HepG2 (cell line): ENCODE measurements around the gene AHSG. TPM values are rescaled to one million over a fixed set of nuclear protein-coding genes. Genes with fewer than 3 reads are reported as not detected.
A peak's percentile ranks its signal among the peaks of the same experiment; 100 is the strongest.

Experiments used
- ARID5B ChIP-seq: IDR thresholded peaks from 2 replicates; pipeline ENCODE4 v1.4.0; 2020; ENCODE audit warnings: mild to moderate bottlenecking, missing genetic modification reagents
- ATF3 ChIP-seq: sonication (generic); formaldehyde crosslinking; IDR thresholded peaks from 2 replicates; pipeline ENCODE4 v1.4.0; 2020; ENCODE audit warnings: missing genetic modification reagents
- CEBPB ChIP-seq: IDR thresholded peaks from 2 replicates; pipeline ENCODE4 v1.6.1; 2011; ENCODE audit warnings: low read depth, low read length, improper control_type of control experiment, borderline replicate concordance
- DBP ChIP-seq: sonication (generic); formaldehyde crosslinking; IDR thresholded peaks from 2 replicates; pipeline ENCODE4 v1.4.0; 2020; ENCODE audit warnings: missing genetic modification reagents; ENCODE audit errors: not compliant biosample characterization
- FOXK1 ChIP-seq: sonication (generic); formaldehyde crosslinking; IDR thresholded peaks from 2 replicates; pipeline ENCODE4 v1.4.0; 2020; ENCODE audit warnings: low read depth, missing genetic modification reagents, borderline replicate concordance
- FOXK2 ChIP-seq: fragments of 450-650 bp; IDR thresholded peaks from 2 replicates; pipeline ENCODE4 v1.6.1; 2016
- MTF1 ChIP-seq: sonication (generic); formaldehyde crosslinking; IDR thresholded peaks from 2 replicates; pipeline ENCODE4 v1.5.0; 2020; ENCODE audit warnings: missing genetic modification reagents
- NONO ChIP-seq, 2 experiments: fragments of 450-650 bp in 1 of 2; sonication (generic) in 1 of 2; formaldehyde crosslinking in 1 of 2; IDR thresholded peaks in 1 of 2; conservative IDR thresholded peaks in 1 of 2; 2 replicates each; pipeline versions ENCODE4 v1.6.1 to v1.8.0; 2017 to 2022; ENCODE audit warnings: mild to moderate bottlenecking in 1 of 2, missing genetic modification reagents in 1 of 2, moderate library complexity in 1 of 2
- NRL ChIP-seq: sonication (generic); formaldehyde crosslinking; IDR thresholded peaks from 2 replicates; pipeline ENCODE4 v1.5.0; 2020; ENCODE audit warnings: missing genetic modification reagents, mild to moderate bottlenecking, moderate library complexity, borderline replicate concordance
- PHF5A ChIP-seq: IDR thresholded peaks from one replicate; pipeline ENCODE4 v1.6.1; 2018; ENCODE audit warnings: low read depth, missing genetic modification reagents; ENCODE audit not compliant: unreplicated experiment
- RBM22 ChIP-seq: fragments of 200-400 bp; formaldehyde crosslinking; optimal IDR thresholded peaks from 2 replicates; pipeline ENCODE3; 2017; ENCODE audit warnings: mild to moderate bottlenecking, low read length, moderate library complexity
- RELA ChIP-seq: sonication (generic); formaldehyde crosslinking; IDR thresholded peaks from 2 replicates; pipeline ENCODE4 v1.4.0; 2020; ENCODE audit warnings: missing genetic modification reagents
- ZBTB2 ChIP-seq: sonication (generic); formaldehyde crosslinking; IDR thresholded peaks from 2 replicates; pipeline ENCODE4 v1.8.0; 2022; ENCODE audit warnings: low read depth, missing genetic modification reagents
- ZNF18 ChIP-seq: sonication (generic); formaldehyde crosslinking; IDR thresholded peaks from 2 replicates; pipeline ENCODE4 v1.8.0; 2022; ENCODE audit warnings: mild to moderate bottlenecking, missing genetic modification reagents; ENCODE audit not compliant: insufficient replicate concordance
- ZNF652 ChIP-seq: IDR thresholded peaks from 2 replicates; pipeline ENCODE4 v1.6.1; 2016; ENCODE audit warnings: low read depth, borderline replicate concordance
- ZNF773 ChIP-seq: sonication (generic); formaldehyde crosslinking; IDR thresholded peaks from 2 replicates; pipeline ENCODE4 v1.4.0; 2020; ENCODE audit warnings: missing genetic modification reagents, borderline replicate concordance
- ZSCAN5A ChIP-seq: sonication (generic); formaldehyde crosslinking; IDR thresholded peaks from 2 replicates; pipeline ENCODE4 v1.8.0; 2022; ENCODE audit warnings: mild to moderate bottlenecking, missing genetic modification reagents, borderline replicate concordance
- polyA plus RNA-seq, 8 experiments: library from polyadenylated mRNA; depleted of rRNA in 3 of 8; stranded (reverse) in 7 of 8; unstranded in 1 of 8; fragments of >200 nt; fragmentation: Illumina TruSeq in 4 of 8; extraction: Trizol in 4 of 8; gene quantifications; 2 replicates each; pipeline versions ENCODE4 v1.2.1 to v1.2.3, GENCODE V29; 2011 to 2016; ENCODE audit warnings: low read depth in 4 of 8, missing spikeins in 1 of 8, mixed read lengths in 1 of 8; ENCODE audit not compliant: insufficient read depth in 1 of 8
- total RNA-seq, 5 experiments: library from RNA; depleted of rRNA; stranded (reverse); fragments of >200 nt; fragmentation: Illumina TruSeq; extraction: Trizol; gene quantifications; 2 replicates each; pipeline ENCODE4 v1.2.3, GENCODE V29; 2016; ENCODE audit warnings: low read depth in 1 of 5

AHSG gene
- total and polyA plus RNA-seq, 2 of the 13 experiments (the other 11 are each of a cell fraction or from before 2014, with no cell fraction given): 2,043 to 19,152 TPM

GRCh38 chr3:186612721-186613636 lies at the start of gene AHSG (continued):
- TF ChIP-seq PHF5A (CRISPR knock-in tag): peak; percentile 86
- TF ChIP-seq ZBTB2 (CRISPR knock-in tag): peak; percentile 74; the same call in 1 of the 2 replicates
- TF ChIP-seq ZNF773 (CRISPR knock-in tag): no peak; the same call in 1 of the 2 replicates
- TF ChIP-seq FOXK1 (CRISPR knock-in tag): 0 out of 2 replicates have a peak, but pooled peaks have one; percentile 65
- TF ChIP-seq ZSCAN5A (CRISPR knock-in tag): peak; percentile 52; the same call in 1 of the 2 replicates
- TF ChIP-seq ATF3 (CRISPR knock-in tag): peak; percentile 69; the same call in 1 of the 2 replicates
- no peak for TF ChIP-seq NONO (IDR thresholded peaks at IDR 0.05)
- peak; percentile 87 for TF ChIP-seq NONO (CRISPR knock-in tag; conservative IDR thresholded peaks at IDR 0.05)
- peak; percentile 95 for TF ChIP-seq RBM22
- TF ChIP-seq MTF1 (CRISPR knock-in tag): peak; percentile 78; the same call in 1 of the 2 replicates
- peak; percentile 64; the same call in 1 of the 2 replicates for TF ChIP-seq NRL (CRISPR knock-in tag)
- TF ChIP-seq CEBPB: peak; percentile 87
- no peak for TF ChIP-seq DBP (CRISPR knock-in tag)
- peak; percentile 81; the same call in 1 of the 2 replicates for TF ChIP-seq FOXK2
- peak; percentile 94 for TF ChIP-seq ARID5B (CRISPR knock-in tag)
- no peak for TF ChIP-seq RELA (CRISPR knock-in tag)
- TF ChIP-seq ZNF18 (CRISPR knock-in tag): peak; percentile 65
- peak; percentile 18 for TF ChIP-seq ZNF652
